Bone marrow (tissue), 2 donors: ENCODE measurements around the gene ILDR1.
"Not testable (repeated sequence)": the region's sequence is repeated elsewhere in the genome, so short reads cannot be mapped to it uniquely, and the experiment has no call there.

Experiments used
- DNase-seq, 2 donors: peaks; one replicate each; lab custom pipeline; 2025; lab: John Stamatoyannopoulos, UW

Gene ILDR1

DNA sequence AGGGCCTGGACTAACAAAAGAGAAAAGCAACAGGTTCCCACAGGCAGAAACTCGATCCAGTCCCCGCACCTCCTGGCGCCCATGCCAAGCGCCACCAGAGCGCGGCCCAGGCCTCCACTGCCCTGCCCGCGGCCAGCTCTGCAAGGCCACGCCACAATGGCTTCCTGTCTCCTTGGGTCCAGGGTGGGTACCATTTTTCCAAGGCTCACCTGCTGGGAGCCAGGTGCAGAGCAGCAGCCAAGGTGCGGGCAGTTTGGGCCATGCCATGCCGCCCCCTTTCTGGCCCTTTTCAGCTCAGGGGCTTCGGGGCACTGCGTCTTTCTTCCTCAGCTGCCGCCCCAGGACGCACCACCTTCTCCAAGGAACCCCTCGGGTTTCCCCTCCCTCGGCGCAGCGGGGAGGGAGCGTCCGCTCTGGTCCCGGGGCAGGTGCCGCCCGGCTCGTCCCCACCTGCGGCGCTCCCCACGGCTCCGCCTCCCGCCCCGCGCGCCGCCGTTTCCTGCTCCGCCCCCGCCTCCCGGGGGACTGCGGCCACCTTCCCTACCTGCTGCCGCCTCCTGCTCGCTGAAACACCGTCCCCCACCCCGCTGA is at the start of gene ILDR1:
Gene ILDR1, minus strand, starts transcription at position 437 of the 591 bp plus-strand sequence. Its CDS starts 170 bp downstream, at position 267.
- DNase-seq = no peak

DNA sequence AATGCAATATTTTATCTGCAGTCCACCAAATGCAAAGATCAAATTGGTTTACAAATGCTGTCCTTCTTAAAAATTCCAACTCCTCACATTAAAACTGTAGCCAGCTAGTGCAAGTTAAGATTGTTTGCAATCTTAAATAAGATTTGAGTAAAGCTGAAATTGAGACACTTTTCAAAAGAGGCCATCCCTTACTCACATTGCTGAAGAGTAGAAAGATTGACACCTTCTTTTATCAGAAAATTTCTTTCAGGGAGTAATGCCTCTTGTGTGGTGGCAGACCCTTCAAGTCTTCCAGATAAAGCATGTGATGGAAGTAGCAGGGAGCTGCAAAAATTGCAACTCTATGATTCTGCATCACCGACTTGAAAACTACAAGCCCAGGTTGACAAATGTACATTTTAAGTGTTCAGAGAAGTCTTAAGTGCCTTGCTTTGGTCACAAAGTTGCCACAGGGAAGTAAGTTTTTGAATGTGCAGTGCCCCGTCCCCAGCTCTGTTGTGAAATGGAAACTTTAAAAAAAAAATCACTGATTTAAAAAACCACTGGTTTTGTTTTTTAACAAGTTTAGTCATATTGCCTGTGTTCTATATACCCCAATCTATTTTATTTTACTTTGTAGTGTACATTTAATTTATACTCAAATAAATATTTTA is 45.7 kb upstream of the ILDR1 start:
- DNase-seq = no peak

DNA sequence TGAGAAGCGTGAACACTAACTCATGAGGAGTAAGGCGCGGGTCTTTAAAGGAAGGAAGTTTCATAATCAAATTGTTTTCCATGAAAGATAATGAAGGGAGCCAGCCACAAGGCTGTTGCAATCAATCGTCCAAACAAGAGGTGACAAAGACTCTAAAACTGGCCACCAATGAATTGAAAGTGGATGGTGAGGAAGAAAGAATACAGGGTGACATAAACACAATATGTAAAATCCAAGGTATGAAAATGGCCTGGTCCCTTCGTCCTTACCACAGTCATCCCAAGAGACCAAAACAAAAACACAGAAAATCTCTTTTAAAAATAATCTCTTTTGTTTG is 45.1 kb upstream of the ILDR1 start:
- no peak for DNase-seq

DNA sequence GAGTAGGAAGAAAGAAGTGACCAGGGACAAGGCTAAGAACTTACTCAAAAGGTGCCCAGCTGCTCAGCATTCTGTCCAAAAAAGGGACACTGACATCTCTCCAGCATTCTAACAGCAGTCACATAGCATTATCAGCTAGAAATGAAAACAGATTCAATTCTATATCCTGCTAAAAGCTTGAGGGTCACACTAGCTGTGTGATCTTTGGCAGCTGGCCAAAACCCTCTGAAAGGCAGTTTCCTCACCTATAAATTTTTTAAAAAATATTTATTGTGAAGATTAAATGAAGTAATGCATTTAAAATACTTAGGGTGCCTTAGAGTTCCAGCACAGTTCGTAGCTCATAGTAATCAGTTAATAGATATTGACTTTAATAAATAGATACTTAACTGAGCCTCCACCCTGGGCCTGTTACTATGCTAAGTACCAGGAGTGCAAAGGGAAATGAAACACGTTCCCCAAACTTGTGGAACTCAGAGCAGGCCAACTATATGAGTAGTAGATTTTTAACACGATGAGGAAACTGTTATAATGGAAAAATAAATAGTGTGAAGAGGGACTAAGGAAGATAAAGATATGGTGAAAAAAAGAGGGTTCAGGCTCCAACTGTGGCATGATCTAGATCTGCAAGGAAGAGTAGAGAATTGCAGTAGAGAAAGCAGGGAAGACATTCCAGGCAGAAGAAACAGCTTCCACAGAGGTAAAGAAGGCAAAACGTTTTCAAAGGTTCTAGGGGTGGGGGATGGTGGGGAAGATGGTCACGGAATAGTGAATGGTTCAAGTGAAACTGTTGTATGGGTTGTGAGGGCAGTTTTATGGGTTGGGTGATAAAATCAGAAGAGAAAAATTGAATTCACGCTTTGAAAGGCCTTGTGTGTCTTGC is 44.5 kb upstream of the ILDR1 start:
- DNase-seq = no peak

DNA sequence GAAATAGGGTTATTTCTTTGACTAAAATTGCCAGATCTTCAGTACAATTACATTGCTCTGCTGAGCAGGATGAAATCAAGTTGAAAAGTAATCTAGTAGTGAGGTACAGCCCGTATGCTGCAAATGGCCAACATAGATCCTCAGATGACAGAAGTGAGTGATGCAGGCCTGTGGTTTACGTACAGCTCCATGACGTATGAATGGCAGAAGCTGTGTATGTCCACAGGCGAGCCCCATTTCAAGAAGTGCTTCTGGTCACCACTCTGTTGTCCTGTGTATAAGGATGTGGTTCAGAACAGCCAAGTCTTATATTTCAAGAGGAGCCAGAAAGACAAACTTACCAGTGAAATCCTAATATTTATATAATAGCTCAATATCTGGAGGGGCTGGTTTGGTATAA is 42.3 kb upstream of the ILDR1 start:
- no peak for DNase-seq

DNA sequence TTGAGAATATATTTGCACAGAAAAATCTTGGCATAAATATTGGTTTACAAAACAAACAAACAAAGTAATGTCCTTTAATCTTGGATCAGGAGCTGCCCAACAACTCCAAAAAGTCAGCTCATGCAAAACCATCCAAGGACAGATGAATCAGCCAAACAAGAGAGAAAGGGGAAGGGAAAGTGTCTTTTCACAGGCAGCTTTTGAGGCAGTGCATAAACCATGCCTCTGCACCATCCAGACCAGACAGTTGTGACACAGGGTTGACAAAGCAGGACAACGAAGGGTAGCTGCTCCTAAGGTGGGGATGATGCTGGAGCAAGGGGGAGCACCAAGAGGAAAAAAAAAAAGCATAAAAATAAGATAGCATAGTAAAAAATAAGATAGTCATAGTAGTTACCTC is 41.9 kb upstream of the ILDR1 start:
- no peak for DNase-seq

DNA sequence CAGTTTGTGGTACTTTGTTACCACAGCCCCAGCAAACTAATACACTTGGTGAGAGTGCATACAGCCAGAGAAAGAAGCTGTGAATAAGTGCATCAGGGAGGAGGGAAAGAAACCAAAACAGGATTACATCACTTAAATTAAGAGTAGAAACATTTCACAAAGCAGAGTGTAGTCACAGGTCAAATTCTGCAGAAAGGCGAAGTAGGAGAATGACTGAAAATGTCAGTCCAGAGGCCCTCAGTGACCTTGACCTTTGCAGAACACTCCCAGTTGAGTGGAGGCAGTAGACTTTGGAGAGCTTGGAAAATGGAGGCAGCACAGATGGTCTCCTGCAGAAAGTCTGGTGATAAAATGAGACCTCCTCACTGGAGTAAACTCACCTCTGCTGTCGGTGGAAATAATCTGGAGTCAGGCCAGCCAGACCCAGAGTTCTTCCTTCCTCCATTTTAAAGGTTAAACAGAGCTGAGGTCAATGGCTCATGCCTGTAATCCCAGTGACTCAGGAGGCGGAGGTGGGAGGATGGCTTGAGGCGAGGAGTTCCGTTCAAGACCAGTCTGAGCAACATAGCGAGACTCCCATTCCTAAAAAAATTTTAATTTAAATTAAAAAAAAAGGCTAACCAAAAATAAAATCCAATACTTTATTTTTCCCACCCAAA is 38.1 kb upstream of the ILDR1 start:
- no peak for DNase-seq

DNA sequence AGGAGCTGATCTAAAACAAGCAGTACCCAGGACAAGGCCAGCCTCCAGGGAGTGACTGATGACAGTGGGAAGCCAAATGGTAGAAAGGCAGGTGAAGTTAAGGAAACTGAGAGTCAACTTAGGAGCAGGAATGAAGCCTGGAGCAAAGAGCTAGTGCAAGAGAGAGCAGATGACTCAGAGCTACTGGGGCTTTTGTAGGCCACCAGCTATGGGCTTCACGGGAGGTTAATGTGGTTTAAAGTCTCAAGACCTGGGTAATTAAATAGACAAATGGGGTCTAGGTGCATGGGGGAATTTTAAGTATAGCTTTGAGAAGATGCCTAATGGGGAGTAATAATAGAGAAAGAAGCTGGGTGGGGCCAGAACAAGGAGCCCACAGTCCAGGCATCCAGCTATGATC is 36.2 kb upstream of the ILDR1 start:
- DNase-seq = no peak

DNA sequence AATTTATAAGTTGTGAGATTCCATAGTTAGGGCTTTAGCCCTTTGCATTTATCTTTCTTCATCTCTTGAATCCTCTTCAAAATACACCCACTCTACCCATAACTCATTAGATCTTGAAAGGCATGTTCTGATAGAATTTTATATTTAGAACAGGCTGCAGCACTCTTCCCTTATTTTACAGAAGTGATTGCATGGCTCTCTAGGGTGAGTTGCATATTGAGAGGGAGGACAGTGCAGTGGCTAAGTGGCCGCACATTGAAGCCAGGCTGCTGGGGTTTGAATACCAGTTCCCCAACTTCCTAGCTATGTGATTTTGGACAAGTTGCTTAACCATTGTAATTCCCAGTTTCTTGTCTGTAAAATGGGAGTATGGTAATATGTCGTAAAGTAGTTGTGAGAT is 35.6 kb upstream of the ILDR1 start:
- no peak for DNase-seq

DNA sequence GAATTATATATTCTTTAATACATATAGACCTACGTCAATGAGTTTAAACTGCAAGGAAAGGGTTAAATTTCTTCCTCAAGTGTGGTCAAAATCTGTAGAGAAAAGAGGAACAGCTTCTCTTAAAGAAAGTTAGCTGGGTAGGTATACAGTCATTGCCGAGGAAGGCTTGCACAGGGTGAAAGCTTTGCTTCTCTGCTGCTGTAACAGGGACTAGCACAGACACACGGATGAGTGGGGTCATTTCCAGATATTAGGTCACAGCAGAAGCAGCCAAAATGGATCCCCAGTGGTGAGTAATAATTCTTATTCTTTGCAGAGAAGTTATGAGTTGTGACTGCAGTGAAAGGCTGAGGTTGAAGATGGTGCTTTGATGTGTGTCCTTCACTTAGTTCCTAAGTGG is 33.2 kb upstream of the ILDR1 start, which contains the start of gene CD86:
Gene CD86, plus strand, starts transcription at position 148 of the 400 bp plus-strand sequence. Its CDS starts 128 bp downstream, at position 276.
- DNase-seq = peak in 1 of 2 donors; percentile 51

DNA sequence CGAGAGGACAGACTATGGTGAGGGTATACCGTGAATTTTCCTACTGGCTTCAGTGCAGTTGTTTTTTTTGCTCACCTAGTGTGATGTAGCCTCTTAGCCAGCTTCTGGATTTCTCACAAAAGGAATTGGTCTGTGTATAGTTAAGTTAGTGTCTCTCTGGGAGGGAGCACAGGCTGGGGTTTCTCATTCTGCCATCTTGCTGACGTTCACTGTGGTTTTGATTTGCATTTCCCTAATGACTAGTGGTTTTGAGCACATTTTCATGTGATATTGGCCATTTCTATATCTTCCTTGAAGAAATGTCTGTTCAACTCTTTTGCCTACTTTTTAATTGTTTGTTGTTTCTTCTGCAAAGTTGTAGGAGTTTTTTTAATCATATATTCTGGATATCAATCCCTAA is 30.9 kb upstream of the ILDR1 start:
- no peak for DNase-seq

DNA sequence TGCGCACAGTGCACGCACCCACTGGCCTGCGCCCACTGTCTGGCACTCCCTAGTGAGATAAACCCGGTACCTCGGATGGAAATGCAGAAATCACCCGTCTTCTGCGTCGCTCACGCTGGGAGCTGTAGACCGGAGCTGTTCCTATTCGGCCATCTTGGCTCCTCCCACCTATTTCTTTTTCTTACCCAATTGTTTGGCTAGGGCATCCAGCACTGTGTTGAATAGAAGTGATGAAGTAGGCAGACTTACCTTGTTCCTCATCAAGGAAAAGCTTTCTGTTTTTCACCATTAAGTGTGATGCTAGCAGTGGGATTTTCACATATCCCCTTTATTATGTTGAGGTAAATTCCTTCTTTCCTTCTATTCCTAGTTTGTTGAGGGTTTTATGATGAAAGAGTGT is 25.7 kb upstream of the ILDR1 start:
- not testable (repeated sequence) for DNase-seq

DNA sequence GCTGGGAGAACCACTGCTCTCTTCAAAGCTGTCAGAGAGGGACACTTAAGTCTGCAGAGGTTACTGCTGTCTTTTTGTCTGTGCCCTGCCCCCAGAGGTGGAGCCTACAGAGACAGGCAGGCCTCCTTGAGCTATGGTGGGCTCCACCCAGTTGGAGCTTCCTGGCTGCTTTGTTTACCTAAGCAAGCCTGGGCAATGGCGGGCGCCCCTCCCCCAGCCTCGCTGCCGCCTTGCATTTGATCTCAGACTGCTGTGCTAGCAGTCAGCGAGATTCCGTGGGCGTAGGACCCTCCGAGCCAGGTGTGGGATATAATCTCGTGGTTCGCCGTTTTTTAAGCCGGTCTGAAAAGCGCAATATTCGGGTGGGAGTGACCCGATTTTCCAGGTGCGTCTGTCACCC is 25.2 kb upstream of the ILDR1 start:
- DNase-seq = not testable (repeated sequence)

DNA sequence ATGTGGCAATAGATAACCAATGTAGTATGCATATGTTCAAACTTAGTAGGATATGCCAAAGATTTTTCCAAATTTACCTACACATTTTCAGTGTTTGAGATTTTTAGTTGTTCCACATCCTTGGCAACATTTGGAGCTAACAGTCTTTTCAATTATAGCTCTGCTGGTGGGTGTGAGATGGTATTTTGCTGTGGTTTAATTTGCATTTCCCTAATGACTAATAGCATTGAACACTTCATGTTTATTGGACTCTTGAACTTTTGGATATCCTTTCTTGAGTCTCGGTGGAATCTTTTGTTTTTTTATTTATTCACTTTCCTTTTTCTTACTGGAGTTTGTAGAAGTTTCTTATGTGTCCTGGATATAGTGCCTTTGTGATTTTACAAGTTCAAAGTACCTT is 11.0 kb upstream of the ILDR1 start:
- DNase-seq = no peak

DNA sequence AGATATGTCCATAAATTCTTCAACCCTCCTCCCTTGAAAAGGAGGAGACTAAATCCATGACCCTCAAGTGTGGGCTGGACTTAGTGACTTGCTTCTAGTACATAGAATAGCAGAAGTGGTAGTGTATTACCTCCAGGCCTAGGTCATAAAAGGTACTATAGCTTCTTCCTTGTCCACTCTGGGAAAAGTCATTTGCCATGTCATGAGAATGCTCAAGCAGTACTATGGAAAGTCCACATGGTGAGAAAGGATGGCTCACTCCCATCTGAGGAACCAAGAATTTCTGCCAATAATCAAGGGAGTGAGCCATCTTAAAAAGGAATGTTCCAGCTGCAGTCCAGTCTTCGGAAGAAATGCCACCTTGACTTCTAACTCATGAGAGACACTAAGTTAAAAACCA is 10.5 kb upstream of the ILDR1 start:
- no peak for DNase-seq

DNA sequence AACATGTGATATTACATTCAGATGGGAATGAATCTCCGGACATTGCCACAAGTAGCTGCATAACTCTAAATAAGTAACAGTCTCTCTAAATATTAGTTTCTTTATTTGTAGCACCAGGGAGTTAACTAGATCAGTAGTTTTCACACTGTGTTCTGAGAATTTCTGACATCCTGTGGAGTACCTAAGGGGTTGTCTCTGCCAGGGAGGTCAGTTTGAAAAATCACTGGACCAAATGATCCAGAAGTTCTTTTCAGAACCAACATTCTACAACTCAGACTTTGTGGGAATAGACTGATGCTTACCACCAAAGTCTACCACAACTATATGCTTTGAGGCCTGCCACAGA is 9.0 kb upstream of the ILDR1 start:
- DNase-seq = no peak

DNA sequence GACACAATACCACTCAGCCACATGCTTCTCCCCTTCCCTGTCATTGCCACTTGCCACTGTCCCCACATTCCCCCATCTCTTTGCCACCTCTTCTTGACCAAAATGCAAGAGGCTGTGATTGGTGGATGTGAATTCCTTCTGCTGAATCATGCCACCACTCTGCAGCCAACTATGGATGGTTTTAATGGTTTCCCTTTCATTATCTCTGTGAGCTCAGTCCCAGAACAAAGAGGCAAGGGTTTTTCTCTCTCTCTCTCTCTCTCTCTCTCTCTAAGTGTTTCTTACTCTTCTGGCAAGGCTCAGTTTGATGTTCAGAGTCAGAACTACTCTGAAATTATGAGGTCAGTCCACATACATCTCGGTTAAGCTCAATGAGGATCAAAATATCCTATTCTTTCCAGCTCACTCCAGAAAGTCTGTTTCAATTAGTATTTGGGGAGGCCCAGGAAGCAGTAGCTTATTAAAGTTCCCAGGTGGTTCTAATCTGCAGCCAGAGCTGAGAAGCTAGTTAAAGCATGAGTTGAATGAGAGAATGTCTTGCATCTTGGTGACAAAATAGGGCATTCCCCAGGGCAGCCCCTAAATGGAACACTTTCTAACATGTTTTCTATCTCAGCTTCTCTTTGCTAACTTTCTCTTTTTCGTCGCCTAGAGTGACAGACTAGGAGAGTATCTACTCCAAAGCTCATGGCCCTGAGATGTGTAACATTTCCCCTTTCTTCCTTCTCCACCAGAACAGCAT is 8.5 kb upstream of the ILDR1 start:
- peak in 1 of 2 donors; percentile 55 for DNase-seq

DNA sequence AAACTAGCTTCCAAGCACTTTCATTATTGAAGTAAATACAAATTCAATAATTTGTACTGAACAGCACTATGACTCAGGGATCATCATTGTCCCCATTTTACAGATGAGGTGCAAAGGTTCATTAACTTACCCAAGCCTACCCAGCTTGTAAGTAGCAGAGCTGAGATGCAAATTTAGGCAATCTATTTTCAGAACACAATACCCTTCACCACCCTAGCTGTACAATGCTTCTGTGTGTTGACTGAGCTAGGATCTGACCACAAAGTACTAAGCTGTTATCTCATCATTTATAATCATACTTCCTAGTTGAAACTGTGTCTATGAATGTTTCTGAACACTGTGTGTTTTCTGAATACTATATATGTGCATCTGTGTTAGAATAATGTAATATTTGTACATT is 3.2 kb upstream of the ILDR1 start:
- no peak for DNase-seq

DNA sequence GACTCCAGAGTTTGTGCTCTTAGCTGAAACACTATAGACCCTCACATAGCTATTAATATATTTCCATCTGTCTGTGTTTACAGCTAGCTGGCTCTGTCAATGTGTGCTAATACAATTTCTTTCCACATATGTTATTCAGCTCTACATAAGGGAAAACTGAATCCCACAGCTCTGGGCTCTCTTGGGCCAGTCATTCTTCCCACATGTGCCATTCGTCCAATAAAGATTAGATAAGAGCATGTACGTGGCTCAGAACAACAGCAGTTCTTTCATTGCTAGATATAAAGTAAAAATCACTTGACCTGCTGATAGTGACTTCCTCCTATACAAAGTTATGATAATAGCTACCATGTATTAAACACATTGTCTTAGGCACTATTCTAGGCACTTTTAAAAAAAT is 2.8 kb upstream of the ILDR1 start:
- DNase-seq = no peak

DNA sequence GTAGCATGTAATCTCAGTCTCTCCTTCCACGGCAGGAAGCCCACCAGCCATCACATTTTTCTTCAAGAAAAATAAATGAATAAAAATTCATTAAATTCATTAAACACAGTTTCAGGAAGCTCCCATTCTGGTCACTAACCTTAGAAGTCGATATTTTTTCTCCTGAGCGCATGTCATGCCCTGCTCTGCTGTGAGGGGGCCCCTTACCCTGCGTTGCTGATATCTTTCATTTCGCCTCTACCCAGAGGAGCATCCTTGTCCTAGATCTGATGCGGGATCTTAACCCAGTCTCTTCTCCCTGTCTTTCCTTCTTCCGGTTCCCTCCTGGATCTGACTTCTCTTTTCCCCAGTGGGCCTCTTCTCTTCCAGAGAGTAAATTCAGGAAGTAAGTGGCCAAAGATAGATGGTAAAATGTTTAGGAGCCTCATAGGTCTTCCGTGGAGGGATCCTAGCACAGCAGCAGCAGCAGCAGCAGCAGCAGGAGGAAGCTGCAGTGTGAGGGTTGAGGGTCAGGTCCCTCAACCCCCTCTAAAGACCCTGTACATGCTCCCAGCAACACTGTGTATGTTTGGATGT is 1.4 kb upstream of the ILDR1 start:
- DNase-seq = no peak

DNA sequence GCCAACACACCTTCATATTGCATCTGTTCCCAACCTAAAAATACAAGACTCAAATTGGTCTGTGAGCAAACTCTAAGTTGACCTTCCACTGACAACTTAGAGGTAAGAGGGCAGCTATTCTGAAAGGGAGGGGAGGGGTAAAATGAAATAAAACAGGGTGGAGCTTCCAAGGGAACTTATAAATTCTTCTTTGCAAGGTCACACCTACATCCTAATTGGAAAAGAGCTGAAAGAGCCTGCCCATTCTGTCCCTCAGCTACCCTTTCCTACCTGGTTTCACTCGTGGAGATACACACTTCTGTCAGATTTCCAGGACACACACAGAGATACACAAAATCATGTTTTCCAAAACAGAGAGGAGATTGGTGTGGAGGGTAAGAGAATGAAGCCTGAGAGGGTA is 1.0 kb downstream of the ILDR1 start:
- no peak for DNase-seq

DNA sequence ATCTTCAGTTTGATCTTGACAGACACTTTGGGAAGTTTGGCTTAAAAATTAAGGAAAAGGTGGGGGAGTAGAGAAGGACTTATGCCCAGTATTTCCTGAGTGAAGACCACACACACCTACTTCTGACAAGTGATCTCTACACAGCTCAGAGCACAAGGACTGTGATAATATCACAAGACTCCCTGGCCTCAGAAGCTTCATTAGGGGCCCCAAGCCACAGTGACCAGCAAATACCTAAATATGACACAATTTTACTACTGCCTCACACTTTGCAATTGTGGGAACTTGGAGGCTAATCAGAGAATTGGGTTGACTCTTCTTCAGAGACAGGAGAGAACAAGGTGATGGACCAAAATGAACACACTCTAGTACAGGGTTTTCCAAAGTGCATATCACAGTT is 2.6 kb downstream of the ILDR1 start:
- DNase-seq = no peak
